Endothelial cell of umbilical vein (primary cell): Measurements from ENCODE around the gene KLHL17. TPM values are rescaled to one million over a fixed set of nuclear protein-coding genes. Genes with fewer than 3 reads are reported as not detected.

ENCODE experiments used
- BruUV-seq: library from RNA; stranded (reverse); fragments of 400-500 nt; replicated peaks from 2 replicates; lab custom pipeline; 2021; lab: Mats Ljungman, UMichigan
- CTCF ChIA-PET: fragments of 300-600, 350-600 bp; sonication (Branson Sonifier 250); formaldehyde crosslinking; loops from one replicate; lab custom pipeline; 2021; ENCODE audit warnings: antibody characterized with exemption, inconsistent platforms; lab: Charles Lee
- POLR2A ChIA-PET: fragments of 300-600, 350-600 bp; sonication (Branson Sonifier 250); formaldehyde crosslinking; loops from one replicate; lab custom pipeline; 2021; ENCODE audit warnings: antibody characterized with exemption, inconsistent platforms; lab: Charles Lee
- DNase-seq: peaks from one replicate; pipeline ENCODE4 v3.0.0-alpha.2; 2011; ENCODE audit warnings: low read depth, low spot score
- FAIRE-seq: peaks from 2 replicates; lab custom pipeline; 2011; peaks lifted over from hg19 to GRCh38; lab: Jason Lieb, UNC
- H2AFZ ChIP-seq: 2 replicates; pipeline ENCODE4 v1.6.0; 2012; ENCODE audit warnings: low read depth, low read length, control low read depth, inconsistent platforms
- H3K27ac ChIP-seq: 2 replicates; pipeline ENCODE4 v1.5.1; 2011; ENCODE audit warnings: low read depth, mild to moderate bottlenecking, control low read depth, low read length, moderate library complexity; ENCODE audit not compliant: insufficient read depth
- H3K27me3 ChIP-seq, 2 experiments: 2 replicates each; pipeline versions ENCODE4 v1.6.0 to v1.6.1; 2011; ENCODE audit warnings: low read length in 2 of 2, mixed read lengths in 1 of 2; ENCODE audit not compliant: control insufficient read depth in 2 of 2, insufficient read depth in 2 of 2
- H3K36me3 ChIP-seq, 2 experiments: 2 replicates in 1 of 2; 3 replicates in 1 of 2; pipeline ENCODE4 v1.5.1; 2011; ENCODE audit warnings: low read length in 2 of 2, mild to moderate bottlenecking in 1 of 2, moderate library complexity in 1 of 2; ENCODE audit not compliant: control insufficient read depth in 2 of 2, insufficient read depth in 2 of 2; ENCODE audit errors: extremely low read depth in 1 of 2
- H3K4me1 ChIP-seq: 3 replicates; pipeline ENCODE4 v1.5.1; 2011; ENCODE audit warnings: mild to moderate bottlenecking, low read length; ENCODE audit not compliant: control insufficient read depth, insufficient read depth; ENCODE audit errors: extremely low read depth
- H3K4me2 ChIP-seq: 2 replicates; pipeline ENCODE4 v1.6.1; 2011; ENCODE audit warnings: low read length, control low read depth, mixed read lengths; ENCODE audit not compliant: insufficient read depth
- H3K4me3 ChIP-seq, 3 experiments: fragments of 200-600 bp in 1 of 3; sonication (generic), shearing (Covaris generic) in 1 of 3; replicated peaks in 1 of 3; 2 replicates each; pipeline ENCODE4 v1.5.1; 2011 to 2016; ENCODE audit warnings: control low read depth in 3 of 3, low read length in 3 of 3, mild to moderate bottlenecking in 2 of 3, inconsistent platforms in 1 of 3, low read depth in 1 of 3, moderate library complexity in 1 of 3; ENCODE audit not compliant: insufficient read depth in 1 of 3
- H3K79me2 ChIP-seq: 2 replicates; pipeline ENCODE4 v1.6.0; 2012; ENCODE audit warnings: low read length, inconsistent platforms; ENCODE audit not compliant: control insufficient read depth, insufficient read depth
- H3K9ac ChIP-seq: replicated peaks from 2 replicates; pipeline ENCODE3; 2011; ENCODE audit warnings: low read length, control low read depth; ENCODE audit not compliant: insufficient read depth; ENCODE audit errors: extremely low read depth
- H3K9me1 ChIP-seq: replicated peaks from 3 replicates; pipeline ENCODE4 v1.6.0; 2011; ENCODE audit warnings: mild to moderate bottlenecking, low read length; ENCODE audit not compliant: control insufficient read depth, insufficient read depth; ENCODE audit errors: extremely low read depth
- H3K9me3 ChIP-seq: replicated peaks from 2 replicates; pipeline ENCODE4 v1.5.1; 2012; ENCODE audit warnings: low read length, inconsistent platforms; ENCODE audit not compliant: control insufficient read depth, insufficient read depth
- H4K20me1 ChIP-seq: replicated peaks from 2 replicates; pipeline ENCODE3; 2011; ENCODE audit warnings: mild to moderate bottlenecking, low read length; ENCODE audit not compliant: control insufficient read depth, insufficient read depth; ENCODE audit errors: extremely low read depth
- CTCF ChIP-seq, 2 donors: IDR thresholded peaks; 1 replicate in 1 of 2; 2 replicates in 1 of 2; pipeline ENCODE4 v1.5.1; 2011; ENCODE audit warnings: low read length in 2 of 2, mild to moderate bottlenecking in 2 of 2, moderate library complexity in 2 of 2, control low read depth in 1 of 2, inconsistent platforms in 1 of 2, low read depth in 1 of 2; ENCODE audit not compliant: insufficient read depth in 1 of 2; ENCODE audit errors: extremely low read depth in 1 of 2
- EZH2 ChIP-seq: IDR thresholded peaks from 2 replicates; pipeline ENCODE4 v1.6.1; 2012; ENCODE audit warnings: borderline replicate concordance, low read depth, mild to moderate bottlenecking, moderate library complexity, low read length, inconsistent platforms; ENCODE audit not compliant: severe bottlenecking
- FOS ChIP-seq: IDR thresholded peaks from 2 replicates; pipeline ENCODE4 v1.6.1; 2011; ENCODE audit warnings: mild to moderate bottlenecking, low read length, moderate library complexity, borderline replicate concordance; ENCODE audit not compliant: insufficient read depth
- GATA2 ChIP-seq: IDR thresholded peaks from 2 replicates; pipeline ENCODE4 v1.7.0; 2011; ENCODE audit warnings: low read depth, mild to moderate bottlenecking, moderate library complexity, mixed read lengths, low read length; ENCODE audit not compliant: insufficient read length, insufficient read depth
- JUN ChIP-seq: IDR thresholded peaks from 2 replicates; pipeline ENCODE4 v1.6.1; 2011; ENCODE audit warnings: borderline replicate concordance, low read depth; ENCODE audit not compliant: insufficient read length, insufficient read depth
- MAX ChIP-seq: IDR thresholded peaks from 2 replicates; pipeline ENCODE4 v1.6.1; 2011; ENCODE audit not compliant: insufficient read depth, insufficient read length
- MYC ChIP-seq: IDR thresholded peaks from one replicate; pipeline ENCODE4 v1.6.1; 2011; ENCODE audit warnings: mild to moderate bottlenecking, low read depth, low read length
- POLR2A ChIP-seq: IDR thresholded peaks from 2 replicates; pipeline ENCODE4 v1.6.1; 2012; ENCODE audit warnings: low read depth, mild to moderate bottlenecking, control low read depth, low read length
- POLR2AphosphoS5 ChIP-seq: IDR thresholded peaks from 2 replicates; pipeline ENCODE4 v1.6.1; 2012; ENCODE audit warnings: low read depth, mild to moderate bottlenecking, control low read depth, low read length, moderate library complexity; ENCODE audit not compliant: insufficient read depth
- dilution Hi-C: fragments of 300-500 bp; cut with MboI; formaldehyde crosslinking; loops from one replicate; pipeline ENCODE4 v1.15.0; 2019; ENCODE audit warnings: low sequenced_read_pairs; ENCODE audit not compliant: extremely low pct_ligation_motif_present
- intact Hi-C: fragments of 100-400 bp; cut with micrococcal nuclease; formaldehyde crosslinking; loops from one replicate; pipeline ENCODE4 v1.10.0; 2022
- polyA plus RNA-seq, 4 experiments: library from polyadenylated mRNA; depleted of rRNA in 3 of 4; stranded (reverse) in 3 of 4; unstranded in 1 of 4; fragments of >200 nt; gene quantifications; 2 replicates each; pipeline versions ENCODE4 v1.2.1 to v1.2.3, GENCODE V29; 2011 to 2012; ENCODE audit warnings: missing spikeins in 1 of 4
- total RNA-seq: library from RNA; stranded (reverse); gene quantifications from 2 replicates; pipeline ENCODE4 v1.2.3, GENCODE V29; 2021

KLHL17 gene
- total and polyA plus RNA-seq, 2 donors (not counting 3 experiments of a cell fraction or from before 2014, with no cell fraction given), result 27.0 to 30.1 TPM

GRCh38 chr1:921011-921837 is 39.2 kb upstream of the KLHL17 start:
- no peak for TF ChIP-seq JUN
- no peak for TF ChIP-seq GATA2
- TF ChIP-seq FOS, result no peak
- no peak for TF ChIP-seq MAX
- no peak for TF ChIP-seq MYC
- no peak for TF ChIP-seq EZH2
- TF ChIP-seq POLR2A, result no peak
- TF ChIP-seq CTCF (IDR thresholded peaks at IDR 0.05; ENCODE audit: extremely low read depth in 1 of 2, insufficient read depth in 1 of 2, low read depth in 1 of 2, low read length in 2 of 2), result peak; percentile 20 to 58
- TF ChIP-seq POLR2AphosphoS5, result peak; percentile 43
- H3K36me3 ChIP-seq, result no peaks in the 10 kb centered on the region
- H3K4me3 ChIP-seq, result no peak overlapping the region
- H3K9me1 ChIP-seq, result no peaks in the 10 kb centered on the region
- FAIRE-seq (peak; percentile 52), DNase-seq (peak; percentile 56)
- H3K27me3 ChIP-seq, result peaks cover 15 to 22% of the 10 kb centered on the region in 2 experiments
- no peaks in the 10 kb centered on the region for H4K20me1 ChIP-seq
- no peak overlapping the region for H2AFZ ChIP-seq
- no peak overlapping the region for H3K4me2 ChIP-seq
- intact Hi-C loops (loop anchor here (5.0 kb wide), 1 partner anchor 36 kb away; the partner anchor contains the start of gene NOC2L), dilution Hi-C loops (no loop called here)
- no peaks in the 10 kb centered on the region for H3K4me1 ChIP-seq
- BruUV-seq, result no TSS peak
- no peak overlapping the region for H3K9ac ChIP-seq
- no peak overlapping the region for H3K27ac ChIP-seq
- ChIA-PET POLR2A (no interaction called here), CTCF (interaction anchor here (1.0 kb wide), 3 partner anchors 17 to 81 kb away, joined by 3 to 4 read pairs (median 3); no protein-coding TSS in a partner anchor)
- H3K9me3 ChIP-seq, result no peaks in the 10 kb centered on the region
- H3K79me2 ChIP-seq, result no peaks in the 10 kb centered on the region
